IPS-15b (cell line): ENCODE data around the gene PPM1J.
A peak's percentile ranks its signal among the peaks of the same experiment; 100 is the strongest.

Experiments used
- H3K27me3 ChIP-seq: one replicate; pipeline ENCODE4 v1.6.1; 2013; ENCODE audit warnings: low read length; ENCODE audit not compliant: control insufficient read depth, insufficient read depth
- H3K36me3 ChIP-seq: one replicate; pipeline ENCODE4 v1.6.1; 2013; ENCODE audit warnings: low read length; ENCODE audit not compliant: control insufficient read depth, insufficient read depth
- H3K4me1 ChIP-seq: one replicate; pipeline ENCODE4 v1.6.1; 2013; ENCODE audit warnings: mild to moderate bottlenecking, low read length; ENCODE audit not compliant: control insufficient read depth, insufficient read depth
- H3K4me3 ChIP-seq: one replicate; pipeline ENCODE4 v1.5.1; 2013; ENCODE audit warnings: low read depth, low read length
- H3K9ac ChIP-seq: one replicate; pipeline ENCODE4 v1.6.1; 2013; ENCODE audit warnings: low read depth, mild to moderate bottlenecking, low read length
- H3K9me3 ChIP-seq: one replicate; pipeline ENCODE4 v1.6.1; 2013; ENCODE audit warnings: mild to moderate bottlenecking, low read length; ENCODE audit not compliant: control insufficient read depth, insufficient read depth

The PPM1J gene

DNA sequence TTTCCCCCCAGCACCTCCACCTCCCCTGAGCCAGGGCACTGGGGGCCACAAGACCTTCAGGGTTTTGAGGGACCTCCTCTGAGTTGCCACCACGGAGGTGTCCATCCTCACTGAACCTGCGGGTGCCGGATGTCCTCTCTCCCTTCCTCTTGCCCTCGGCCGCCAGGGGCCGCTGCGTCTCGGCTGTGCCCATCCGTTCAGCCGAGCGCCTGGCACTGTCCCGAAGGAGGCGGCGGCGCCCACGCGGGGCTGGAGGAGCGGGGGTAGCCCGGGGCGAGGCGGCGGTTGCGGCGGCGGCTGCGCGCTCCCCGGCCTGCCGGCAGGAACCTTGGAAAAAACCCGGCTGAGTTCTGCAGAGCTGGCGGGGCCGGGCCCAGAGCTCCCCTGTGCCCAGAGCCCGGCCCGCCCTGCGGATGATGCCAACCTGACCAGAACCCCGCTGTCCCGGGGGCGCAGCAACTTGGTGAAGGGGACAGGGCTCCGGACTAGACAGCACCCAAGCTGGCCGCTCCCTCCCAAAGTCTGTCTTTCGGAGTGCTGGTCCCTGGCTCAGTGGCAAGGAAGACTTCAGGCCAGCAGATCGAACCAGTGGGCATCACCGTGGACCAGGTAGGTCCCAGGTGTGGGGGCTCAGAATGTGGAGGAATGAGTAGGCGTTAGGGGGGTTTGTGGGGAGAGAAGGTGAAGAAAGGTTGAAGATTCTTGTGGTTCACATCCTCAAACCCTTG, 3.7 kb upstream of the PPM1J start:
- Histone ChIP-seq H3K4me3 (no peak overlapping the region), H3K9me3 (no peaks in the 10 kb centered on the region), H3K4me1 (peaks cover 12% of the 10 kb centered on the region), H3K9ac (no peak overlapping the region), H3K36me3 (no peaks in the 10 kb centered on the region), H3K27me3 (peaks cover 56% of the 10 kb centered on the region)

GRCh38 chr1:112717263-112717873, 2.2 kb upstream of the PPM1J start:
- Histone ChIP-seq H3K9ac (no peak overlapping the region), H3K27me3 (peaks cover 60% of the 10 kb centered on the region), H3K4me1 (peaks cover 8% of the 10 kb centered on the region), H3K9me3 (no peaks in the 10 kb centered on the region), H3K4me3 (no peak overlapping the region), H3K36me3 (no peaks in the 10 kb centered on the region)

DNA sequence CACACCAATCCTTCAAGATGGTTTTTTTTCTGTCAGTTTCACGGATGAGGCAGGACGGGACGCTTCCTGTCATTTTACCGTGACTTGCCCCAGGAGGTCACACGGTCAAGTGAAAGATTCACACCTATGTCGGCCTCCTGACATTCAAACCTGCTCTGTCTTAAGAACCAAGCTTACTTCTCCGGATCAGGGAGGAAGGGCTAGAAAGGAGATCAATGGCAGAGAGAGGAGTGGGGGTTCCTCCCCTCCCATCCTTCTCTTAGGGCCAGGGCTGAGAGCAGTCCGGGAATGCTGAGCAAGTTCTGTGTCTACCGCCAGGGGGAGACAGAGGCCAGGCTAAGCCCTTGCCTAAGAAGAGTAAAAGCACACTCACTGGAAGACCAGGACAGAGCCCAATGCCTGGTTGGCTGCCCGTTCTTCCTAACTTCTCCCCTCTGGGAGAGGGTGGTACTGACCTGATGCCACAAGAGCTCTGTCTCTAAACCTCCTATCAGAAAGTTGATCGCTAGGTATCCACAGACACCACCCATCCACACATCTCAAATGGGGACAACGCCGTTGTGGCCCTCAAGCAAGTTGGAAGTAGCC, 1.1 kb upstream of the PPM1J start:
- Histone ChIP-seq H3K27me3 (peaks cover 53% of the 10 kb centered on the region), H3K9ac (no peak overlapping the region), H3K4me3 (peak overlapping the region; percentile 67), H3K36me3 (no peaks in the 10 kb centered on the region), H3K9me3 (no peaks in the 10 kb centered on the region), H3K4me1 (peaks cover 17% of the 10 kb centered on the region)

- peak overlapping the region; percentile 47 for H3K9ac ChIP-seq
Measured at GRCh38 chr1:112714313-112715263, 544 bp downstream of the PPM1J start.

GRCh38 chr1:112713466-112714312, 1.4 kb downstream of the PPM1J start:
- Histone ChIP-seq H3K9me3 (no peaks in the 10 kb centered on the region), H3K4me3 (peak overlapping the region; percentile 79), H3K36me3 (peaks cover 14% of the 10 kb centered on the region), H3K4me1 (peaks cover 22% of the 10 kb centered on the region), H3K9ac (no peak overlapping the region), H3K27me3 (peaks cover 52% of the 10 kb centered on the region)

More at GRCh38 chr1:112714313-112715263, 544 bp downstream of the PPM1J start:
- H3K36me3 ChIP-seq, result peaks cover 13% of the 10 kb centered on the region
- peaks cover 22% of the 10 kb centered on the region for H3K4me1 ChIP-seq
- H3K4me3 ChIP-seq, result peak overlapping the region; percentile 79
- no peaks in the 10 kb centered on the region for H3K9me3 ChIP-seq
- peaks cover 50% of the 10 kb centered on the region for H3K27me3 ChIP-seq

DNA sequence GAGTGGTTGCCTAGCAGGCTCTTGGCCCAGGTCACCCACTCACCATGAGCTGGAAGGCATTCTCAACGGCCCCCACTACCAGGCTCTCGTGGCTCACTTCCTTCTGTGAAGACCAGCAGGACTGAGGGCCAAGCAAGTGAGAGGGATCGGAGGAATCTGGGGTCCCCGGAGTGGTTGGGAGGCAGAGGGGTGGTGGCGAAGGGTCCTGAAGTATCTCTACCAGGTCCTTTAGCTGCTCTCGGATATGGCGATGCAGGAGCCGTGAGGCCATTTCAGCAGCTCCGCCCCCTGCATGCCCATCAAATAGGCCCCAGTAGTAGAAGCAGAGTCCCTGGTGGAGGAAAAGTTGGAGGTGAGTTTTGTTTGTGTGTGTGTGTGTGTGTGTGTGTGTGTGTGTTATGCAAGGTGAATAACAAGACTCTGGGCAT, 2.4 kb downstream of the PPM1J start:
- peaks cover 23% of the 10 kb centered on the region for H3K4me1 ChIP-seq
- H3K9me3 ChIP-seq, result no peaks in the 10 kb centered on the region
- no peak overlapping the region for H3K4me3 ChIP-seq
- peaks cover 14% of the 10 kb centered on the region for H3K36me3 ChIP-seq
- H3K9ac ChIP-seq, result no peak overlapping the region
- H3K27me3 ChIP-seq, result peaks cover 52% of the 10 kb centered on the region

DNA sequence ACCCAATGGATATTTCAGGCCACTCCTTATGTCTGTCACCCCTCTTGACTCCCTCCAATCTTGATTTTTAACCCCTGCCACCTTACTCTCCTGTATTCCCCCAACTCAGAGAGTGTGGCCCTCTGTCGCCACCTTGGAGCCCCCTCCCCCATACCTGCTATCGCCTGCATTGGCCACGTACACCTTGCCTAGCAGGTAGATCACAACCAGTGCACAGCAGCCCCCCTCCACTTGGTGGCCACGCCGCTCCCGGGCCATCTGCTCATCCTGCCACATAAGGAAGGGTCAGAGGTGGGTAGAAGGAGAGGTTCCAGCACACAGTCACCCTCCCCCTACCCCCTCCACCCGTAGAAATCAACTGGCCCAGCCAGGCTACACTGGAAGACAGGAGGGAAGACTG, 2.9 kb downstream of the PPM1J start:
- H3K27me3 ChIP-seq, result peaks cover 54% of the 10 kb centered on the region
- H3K36me3 ChIP-seq, result peaks cover 14% of the 10 kb centered on the region
- peaks cover 25% of the 10 kb centered on the region for H3K4me1 ChIP-seq

GRCh38 chr1:112711670-112712069, 3.5 kb downstream of the PPM1J start:
- Histone ChIP-seq H3K9ac (no peak overlapping the region), H3K4me3 (no peak overlapping the region), H3K9me3 (no peaks in the 10 kb centered on the region), H3K27me3 (peaks cover 54% of the 10 kb centered on the region), H3K4me1 (peaks cover 25% of the 10 kb centered on the region), H3K36me3 (peaks cover 14% of the 10 kb centered on the region)

More for the DNA sequence above, 2.9 kb downstream of the PPM1J start:
- no peak overlapping the region for H3K4me3 ChIP-seq
- no peaks in the 10 kb centered on the region for H3K9me3 ChIP-seq
- no peak overlapping the region for H3K9ac ChIP-seq

DNA sequence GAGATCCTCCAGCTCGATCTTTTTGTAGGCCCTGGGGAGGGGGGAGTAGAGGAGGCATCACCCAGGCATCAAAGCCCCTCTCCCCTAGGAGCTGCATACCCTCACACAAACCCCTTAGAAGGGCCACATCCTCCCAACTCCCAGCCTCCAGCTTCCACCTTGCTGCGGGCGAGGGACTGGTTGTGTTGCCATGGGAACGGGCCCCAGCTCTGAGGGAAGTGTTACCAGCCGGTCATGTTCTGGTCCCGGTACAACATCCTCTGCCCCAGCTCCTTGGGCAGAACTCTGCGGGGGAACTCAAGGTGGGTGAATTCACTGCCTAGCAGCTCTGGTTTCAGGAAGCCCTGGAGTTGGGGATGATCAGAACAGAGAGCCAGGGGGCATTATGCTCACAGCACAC, 4.1 kb downstream of the PPM1J start:
- Histone ChIP-seq H3K4me1 (peaks cover 22% of the 10 kb centered on the region), H3K9ac (no peak overlapping the region), H3K4me3 (peak overlapping the region; percentile 13), H3K27me3 (peaks cover 54% of the 10 kb centered on the region), H3K9me3 (no peaks in the 10 kb centered on the region), H3K36me3 (peaks cover 14% of the 10 kb centered on the region)

DNA sequence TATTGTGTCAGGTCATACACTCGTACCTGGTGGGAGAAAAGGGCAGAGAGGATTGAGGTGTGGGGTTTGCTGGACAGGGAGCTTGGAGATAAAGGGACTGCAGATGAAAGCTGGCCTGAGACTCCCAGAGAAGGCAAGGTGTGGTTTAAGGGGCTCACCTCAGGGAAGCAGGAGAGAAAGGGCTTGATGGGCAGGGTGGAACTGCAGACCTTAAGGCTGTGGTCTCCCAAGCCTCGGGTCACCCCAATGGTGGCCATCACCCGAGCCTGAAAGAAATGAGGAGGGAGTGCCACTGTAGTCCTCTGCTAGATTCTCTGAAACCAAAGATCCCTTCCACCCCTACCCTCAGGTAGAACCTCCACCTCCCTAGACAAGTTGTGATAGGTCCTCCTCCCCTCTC, 4.5 kb downstream of the PPM1J start:
- Histone ChIP-seq H3K9me3 (no peaks in the 10 kb centered on the region), H3K36me3 (peaks cover 14% of the 10 kb centered on the region), H3K4me1 (peaks cover 26% of the 10 kb centered on the region), H3K27me3 (peaks cover 55% of the 10 kb centered on the region), H3K9ac (no peak overlapping the region), H3K4me3 (peak overlapping the region; percentile 13)
